HepG2 (cell line): ENCODE results near the gene RBM47. TPM values are rescaled to one million over a fixed set of nuclear protein-coding genes. Genes with fewer than 3 reads are reported as not detected.

ENCODE experiments used
- AHR ChIP-seq: IDR thresholded peaks from 2 replicates; pipeline ENCODE4 v1.6.1; 2018; ENCODE audit warnings: missing genetic modification reagents, missing compliant biosample characterization
- ETV5 ChIP-seq: IDR thresholded peaks from 2 replicates; pipeline ENCODE4 v1.6.1; 2018; ENCODE audit warnings: missing biosample characterization, missing genetic modification reagents, inconsistent platforms, borderline replicate concordance
- FOSL2 ChIP-seq: sonication (generic); formaldehyde crosslinking; IDR thresholded peaks from 2 replicates; pipeline ENCODE4 v1.4.0; 2020; ENCODE audit warnings: missing genetic modification reagents
- FOXM1 ChIP-seq: sonication (generic); formaldehyde crosslinking; IDR thresholded peaks from 2 replicates; pipeline ENCODE4 v1.5.0; 2020; ENCODE audit warnings: missing genetic modification reagents
- HHEX ChIP-seq: IDR thresholded peaks from 2 replicates; pipeline ENCODE4 v1.6.1; 2016; ENCODE audit warnings: control low read depth
- KLF12 ChIP-seq: sonication (generic); formaldehyde crosslinking; IDR thresholded peaks from 2 replicates; pipeline ENCODE4 v1.4.0; 2020; ENCODE audit warnings: missing genetic modification reagents, borderline replicate concordance
- MEIS2 ChIP-seq: sonication (generic); formaldehyde crosslinking; IDR thresholded peaks from 2 replicates; pipeline ENCODE4 v1.9.0; 2021; ENCODE audit warnings: mild to moderate bottlenecking, missing genetic modification reagents
- NPAS2 ChIP-seq: sonication (generic); formaldehyde crosslinking; IDR thresholded peaks from 2 replicates; pipeline ENCODE4 v1.8.0; 2022; ENCODE audit warnings: mild to moderate bottlenecking, missing genetic modification reagents, borderline replicate concordance
- NR2F6 ChIP-seq, 2 experiments: IDR thresholded peaks; 2 replicates each; pipeline ENCODE4 v1.6.1; 2016; ENCODE audit warnings: antibody characterized with exemption in 1 of 2, mild to moderate bottlenecking in 1 of 2
- PITX1 ChIP-seq: sonication (generic); formaldehyde crosslinking; IDR thresholded peaks from 2 replicates; pipeline ENCODE4 v1.5.1; 2020; ENCODE audit warnings: mild to moderate bottlenecking, missing genetic modification reagents
- RARG ChIP-seq: sonication (generic); formaldehyde crosslinking; IDR thresholded peaks from 2 replicates; pipeline ENCODE4 v1.4.0; 2020; ENCODE audit warnings: low read depth, mild to moderate bottlenecking, missing genetic modification reagents
- REL ChIP-seq: sonication (generic); formaldehyde crosslinking; conservative IDR thresholded peaks from 2 replicates; pipeline ENCODE4 v1.8.0; 2022; ENCODE audit warnings: mild to moderate bottlenecking, missing genetic modification reagents, moderate library complexity
- RELA ChIP-seq: sonication (generic); formaldehyde crosslinking; IDR thresholded peaks from 2 replicates; pipeline ENCODE4 v1.4.0; 2020; ENCODE audit warnings: missing genetic modification reagents
- RORA ChIP-seq: sonication (generic); formaldehyde crosslinking; IDR thresholded peaks from 2 replicates; pipeline ENCODE4 v1.5.0; 2020; ENCODE audit warnings: mild to moderate bottlenecking, missing genetic modification reagents, moderate library complexity
- SALL1 ChIP-seq: sonication (generic); formaldehyde crosslinking; IDR thresholded peaks from 2 replicates; pipeline ENCODE4 v1.8.0; 2022; ENCODE audit warnings: mild to moderate bottlenecking, missing genetic modification reagents
- SMARCE1 ChIP-seq: fragments of 450-650 bp; IDR thresholded peaks from 2 replicates; pipeline ENCODE4 v1.6.1; 2017; ENCODE audit warnings: borderline replicate concordance
- SRF ChIP-seq: IDR thresholded peaks from 2 replicates; pipeline ENCODE4 v1.6.1; 2011; ENCODE audit warnings: mild to moderate bottlenecking, low read depth, low read length, moderate library complexity
- SYNCRIP ChIP-seq: fragments of 200-400 bp; formaldehyde crosslinking; IDR thresholded peaks from 2 replicates; pipeline ENCODE4 v1.6.1; 2018; ENCODE audit warnings: mild to moderate bottlenecking, low read depth, low read length; ENCODE audit not compliant: insufficient read depth
- THYN1 ChIP-seq: sonication (generic); formaldehyde crosslinking; IDR thresholded peaks from 2 replicates; pipeline ENCODE4 v1.8.1; 2023; ENCODE audit warnings: low read depth, mild to moderate bottlenecking, moderate library complexity, missing genetic modification reagents, borderline replicate concordance
- ZEB1 ChIP-seq: IDR thresholded peaks from 2 replicates; pipeline ENCODE4 v1.6.1; 2012; ENCODE audit warnings: mild to moderate bottlenecking, low read depth, inconsistent platforms; ENCODE audit not compliant: insufficient replicate concordance
- ZNF124 ChIP-seq: sonication (generic); formaldehyde crosslinking; IDR thresholded peaks from 2 replicates; pipeline ENCODE4 v1.4.0; 2020; ENCODE audit warnings: missing genetic modification reagents
- ZNF136 ChIP-seq: sonication (generic); formaldehyde crosslinking; IDR thresholded peaks from 2 replicates; pipeline ENCODE4 v1.8.1; 2022; ENCODE audit warnings: low read depth, mild to moderate bottlenecking, moderate library complexity, missing genetic modification reagents
- ZNF772 ChIP-seq: sonication (generic); formaldehyde crosslinking; IDR thresholded peaks from 2 replicates; pipeline ENCODE4 v1.5.0; 2020; ENCODE audit warnings: mild to moderate bottlenecking, missing genetic modification reagents
- ZNF883 ChIP-seq: sonication (generic); formaldehyde crosslinking; IDR thresholded peaks from 2 replicates; pipeline ENCODE4 v1.5.1; 2020; ENCODE audit warnings: mild to moderate bottlenecking, missing genetic modification reagents; ENCODE audit errors: not compliant biosample characterization
- polyA plus RNA-seq, 8 experiments: library from polyadenylated mRNA; depleted of rRNA in 3 of 8; stranded (reverse) in 7 of 8; unstranded in 1 of 8; fragments of >200 nt; fragmentation: Illumina TruSeq in 4 of 8; extraction: Trizol in 4 of 8; gene quantifications; 2 replicates each; pipeline versions ENCODE4 v1.2.1 to v1.2.3, GENCODE V29; 2011 to 2016; ENCODE audit warnings: low read depth in 4 of 8, missing spikeins in 1 of 8, mixed read lengths in 1 of 8; ENCODE audit not compliant: insufficient read depth in 1 of 8
- total RNA-seq, 5 experiments: library from RNA; depleted of rRNA; stranded (reverse); fragments of >200 nt; fragmentation: Illumina TruSeq; extraction: Trizol; gene quantifications; 2 replicates each; pipeline ENCODE4 v1.2.3, GENCODE V29; 2016; ENCODE audit warnings: low read depth in 1 of 5
- TF ChIP-seq, protein P1 (sequence below): sonication (generic); formaldehyde crosslinking; IDR thresholded peaks from 2 replicates; pipeline ENCODE4 v1.5.1; 2020; ENCODE audit warnings: missing genetic modification reagents, mild to moderate bottlenecking, borderline replicate concordance
- TF ChIP-seq, protein P2 (sequence below): sonication (generic); formaldehyde crosslinking; IDR thresholded peaks from 2 replicates; pipeline ENCODE4 v1.4.0; 2020; ENCODE audit warnings: missing genetic modification reagents
- TF ChIP-seq, protein P3 (sequence below): sonication (generic); formaldehyde crosslinking; IDR thresholded peaks from 2 replicates; pipeline ENCODE4 v1.5.1; 2020; ENCODE audit warnings: missing genetic modification reagents, mild to moderate bottlenecking, borderline replicate concordance

RBM47 gene
- total and polyA plus RNA-seq, 2 of the 13 experiments (the other 11 are each of a cell fraction or from before 2014, with no cell fraction given): 1.2 to 2.5 TPM

DNA sequence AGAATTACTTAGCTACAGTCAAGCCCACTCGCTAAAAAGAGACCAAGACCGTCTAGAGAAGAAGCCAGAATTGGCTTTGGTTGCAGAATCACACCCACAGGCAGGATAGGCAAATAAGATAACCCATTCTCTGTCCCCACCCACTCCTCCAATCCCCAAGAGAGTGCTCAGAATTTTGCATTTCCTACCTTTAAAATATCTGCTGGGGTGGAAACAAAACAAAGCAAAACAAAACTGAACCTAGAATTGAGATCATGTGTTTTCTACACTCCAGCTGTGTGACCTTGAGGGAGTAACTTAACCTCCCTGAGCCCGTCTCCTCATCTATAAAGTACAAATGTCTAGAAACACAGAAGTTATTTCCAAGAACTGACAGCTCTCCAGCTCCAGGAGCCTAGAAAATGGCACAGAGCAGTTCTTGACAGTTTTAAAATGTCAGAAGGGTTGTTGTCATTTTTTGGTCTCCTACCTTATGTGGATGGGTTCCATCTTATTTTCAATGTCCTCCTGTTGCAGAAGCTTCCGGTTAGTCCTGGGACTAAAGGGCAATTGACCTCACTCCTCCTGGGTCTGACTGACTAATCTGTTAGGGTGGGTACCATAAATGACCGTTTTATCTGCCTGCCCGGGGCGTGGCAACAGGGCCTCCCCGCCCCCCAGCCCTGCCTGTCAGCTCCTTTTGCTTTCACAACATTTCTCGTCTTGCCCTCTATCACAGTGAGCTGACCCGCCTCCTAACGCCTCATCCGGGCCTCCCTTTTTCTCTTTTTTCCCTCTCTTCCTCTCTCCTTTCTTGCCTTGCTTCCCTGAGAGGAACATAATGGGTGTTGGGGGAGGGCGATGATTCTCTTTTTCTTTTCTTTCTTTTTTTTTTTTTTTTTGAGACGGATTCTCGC, 114.0 kb downstream of the RBM47 start (continued):
- TF ChIP-seq ZNF124 (CRISPR knock-in tag) (no peak), HHEX (no peak), SMARCE1 (no peak), KLF12 (CRISPR knock-in tag) (0 out of 2 replicates have a peak, but pooled peaks have one; percentile 23), SRF (no peak), ZNF136 (CRISPR knock-in tag) (no peak), MEIS2 (CRISPR knock-in tag) (peak; percentile 54; the same call in 1 of the 2 replicates), ETV5 (CRISPR knock-in tag) (peak; percentile 71; the same call in 1 of the 2 replicates), SYNCRIP (no peak), ZNF883 (CRISPR knock-in tag) (no peak), RELA (CRISPR knock-in tag) (no peak), PITX1 (CRISPR knock-in tag) (no peak), ZEB1 (no peak), REL (CRISPR knock-in tag) (no peak), FOSL2 (CRISPR knock-in tag) (peak; percentile 77), FOXM1 (CRISPR knock-in tag) (no peak), RORA (CRISPR knock-in tag) (no peak), RARG (CRISPR knock-in tag) (no peak), THYN1 (no peak), AHR (CRISPR knock-in tag) (no peak), NPAS2 (CRISPR knock-in tag) (no peak), ZNF772 (no peak), SALL1 (peak; percentile 63; the same call in 1 of the 2 replicates), NR2F6 (IDR thresholded peaks at IDR 0.05) (no peak), NR2F6 (CRISPR knock-in tag; IDR thresholded peaks at IDR 0.05) (peak; percentile 34; the same call in 1 of the 2 replicates)
- TF ChIP-seq, protein P1, sequence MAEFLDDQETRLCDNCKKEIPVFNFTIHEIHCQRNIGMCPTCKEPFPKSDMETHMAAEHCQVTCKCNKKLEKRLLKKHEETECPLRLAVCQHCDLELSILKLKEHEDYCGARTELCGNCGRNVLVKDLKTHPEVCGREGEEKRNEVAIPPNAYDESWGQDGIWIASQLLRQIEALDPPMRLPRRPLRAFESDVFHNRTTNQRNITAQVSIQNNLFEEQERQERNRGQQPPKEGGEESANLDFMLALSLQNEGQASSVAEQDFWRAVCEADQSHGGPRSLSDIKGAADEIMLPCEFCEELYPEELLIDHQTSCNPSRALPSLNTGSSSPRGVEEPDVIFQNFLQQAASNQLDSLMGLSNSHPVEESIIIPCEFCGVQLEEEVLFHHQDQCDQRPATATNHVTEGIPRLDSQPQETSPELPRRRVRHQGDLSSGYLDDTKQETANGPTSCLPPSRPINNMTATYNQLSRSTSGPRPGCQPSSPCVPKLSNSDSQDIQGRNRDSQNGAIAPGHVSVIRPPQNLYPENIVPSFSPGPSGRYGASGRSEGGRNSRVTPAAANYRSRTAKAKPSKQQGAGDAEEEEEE (CRISPR knock-in tag): no peak
- TF ChIP-seq, protein P2, sequence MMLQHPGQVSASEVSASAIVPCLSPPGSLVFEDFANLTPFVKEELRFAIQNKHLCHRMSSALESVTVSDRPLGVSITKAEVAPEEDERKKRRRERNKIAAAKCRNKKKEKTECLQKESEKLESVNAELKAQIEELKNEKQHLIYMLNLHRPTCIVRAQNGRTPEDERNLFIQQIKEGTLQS (CRISPR knock-in tag): no peak
- TF ChIP-seq, protein P3, sequence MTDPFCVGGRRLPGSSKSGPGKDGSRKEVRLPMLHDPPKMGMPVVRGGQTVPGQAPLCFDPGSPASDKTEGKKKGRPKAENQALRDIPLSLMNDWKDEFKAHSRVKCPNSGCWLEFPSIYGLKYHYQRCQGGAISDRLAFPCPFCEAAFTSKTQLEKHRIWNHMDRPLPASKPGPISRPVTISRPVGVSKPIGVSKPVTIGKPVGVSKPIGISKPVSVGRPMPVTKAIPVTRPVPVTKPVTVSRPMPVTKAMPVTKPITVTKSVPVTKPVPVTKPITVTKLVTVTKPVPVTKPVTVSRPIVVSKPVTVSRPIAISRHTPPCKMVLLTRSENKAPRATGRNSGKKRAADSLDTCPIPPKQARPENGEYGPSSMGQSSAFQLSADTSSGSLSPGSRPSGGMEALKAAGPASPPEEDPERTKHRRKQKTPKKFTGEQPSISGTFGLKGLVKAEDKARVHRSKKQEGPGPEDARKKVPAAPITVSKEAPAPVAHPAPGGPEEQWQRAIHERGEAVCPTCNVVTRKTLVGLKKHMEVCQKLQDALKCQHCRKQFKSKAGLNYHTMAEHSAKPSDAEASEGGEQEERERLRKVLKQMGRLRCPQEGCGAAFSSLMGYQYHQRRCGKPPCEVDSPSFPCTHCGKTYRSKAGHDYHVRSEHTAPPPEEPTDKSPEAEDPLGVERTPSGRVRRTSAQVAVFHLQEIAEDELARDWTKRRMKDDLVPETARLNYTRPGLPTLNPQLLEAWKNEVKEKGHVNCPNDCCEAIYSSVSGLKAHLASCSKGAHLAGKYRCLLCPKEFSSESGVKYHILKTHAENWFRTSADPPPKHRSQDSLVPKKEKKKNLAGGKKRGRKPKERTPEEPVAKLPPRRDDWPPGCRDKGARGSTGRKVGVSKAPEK (CRISPR knock-in tag): peak; percentile 81; the same call in 1 of the 2 replicates
